Vagina (tissue), 2 donors: Measurements from ENCODE around the gene RPS19.

Experiments used
- CTCF ChIP-seq, 3 experiments: fragments of 450-650 bp in 2 of 3; fragments of 200-600 bp in 1 of 3; sonication (generic) in 1 of 3; IDR thresholded peaks; one replicate each; pipeline ENCODE4 v1.5.1; 2017 to 2019; ENCODE audit warnings: antibody characterized with exemption in 3 of 3, mild to moderate bottlenecking in 2 of 3, moderate library complexity in 2 of 3
- POLR2A ChIP-seq, 2 donors: fragments of 450-650 bp; IDR thresholded peaks; one replicate each; pipeline ENCODE4 v1.6.1; 2017; ENCODE audit warnings: antibody characterized with exemption in 2 of 2, mild to moderate bottlenecking in 2 of 2, moderate library complexity in 2 of 2
- POLR2AphosphoS5 ChIP-seq, 2 donors: sonication (generic); formaldehyde crosslinking; IDR thresholded peaks; one replicate each; pipeline ENCODE4 v1.9.0; 2017; ENCODE audit warnings: antibody characterized with exemption in 2 of 2, mild to moderate bottlenecking in 2 of 2, low read depth in 1 of 2; ENCODE audit not compliant: insufficient read depth in 1 of 2

- TF ChIP-seq POLR2A (IDR thresholded peaks at IDR 0.05) (no peak), CTCF (IDR thresholded peaks at IDR 0.05) (peak in 2 of 3 experiments; percentile 9 to 14), POLR2AphosphoS5 (IDR thresholded peaks at IDR 0.05; ENCODE audit: insufficient read depth in 1 of 2, low read depth in 1 of 2) (no peak)
These were observed 38.9 kb upstream of the RPS19 start for GRCh38 chr19:41821003-41821735.
